Vagina (tissue), 2 donors: ENCODE measurements around the gene OR1J1.

Experiments
- POLR2A ChIP-seq, 2 donors: fragments of 450-650 bp; IDR thresholded peaks; one replicate each; pipeline ENCODE4 v1.6.1; 2017; ENCODE audit warnings: antibody characterized with exemption in 2 of 2, mild to moderate bottlenecking in 2 of 2, moderate library complexity in 2 of 2
- TF ChIP-seq, protein P1 (sequence below), 3 experiments: fragments of 450-650 bp in 2 of 3; fragments of 200-600 bp in 1 of 3; sonication (generic) in 1 of 3; IDR thresholded peaks; one replicate each; pipeline ENCODE4 v1.5.1; 2017 to 2019; ENCODE audit warnings: antibody characterized with exemption in 3 of 3, mild to moderate bottlenecking in 2 of 3, moderate library complexity in 2 of 3

GRCh38 chr9:122474561-122474960 is 3.2 kb downstream of the OR1J1 start:
- TF ChIP-seq, protein P1, sequence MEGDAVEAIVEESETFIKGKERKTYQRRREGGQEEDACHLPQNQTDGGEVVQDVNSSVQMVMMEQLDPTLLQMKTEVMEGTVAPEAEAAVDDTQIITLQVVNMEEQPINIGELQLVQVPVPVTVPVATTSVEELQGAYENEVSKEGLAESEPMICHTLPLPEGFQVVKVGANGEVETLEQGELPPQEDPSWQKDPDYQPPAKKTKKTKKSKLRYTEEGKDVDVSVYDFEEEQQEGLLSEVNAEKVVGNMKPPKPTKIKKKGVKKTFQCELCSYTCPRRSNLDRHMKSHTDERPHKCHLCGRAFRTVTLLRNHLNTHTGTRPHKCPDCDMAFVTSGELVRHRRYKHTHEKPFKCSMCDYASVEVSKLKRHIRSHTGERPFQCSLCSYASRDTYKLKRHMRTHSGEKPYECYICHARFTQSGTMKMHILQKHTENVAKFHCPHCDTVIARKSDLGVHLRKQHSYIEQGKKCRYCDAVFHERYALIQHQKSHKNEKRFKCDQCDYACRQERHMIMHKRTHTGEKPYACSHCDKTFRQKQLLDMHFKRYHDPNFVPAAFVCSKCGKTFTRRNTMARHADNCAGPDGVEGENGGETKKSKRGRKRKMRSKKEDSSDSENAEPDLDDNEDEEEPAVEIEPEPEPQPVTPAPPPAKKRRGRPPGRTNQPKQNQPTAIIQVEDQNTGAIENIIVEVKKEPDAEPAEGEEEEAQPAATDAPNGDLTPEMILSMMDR (IDR thresholded peaks at IDR 0.05), result no peak
- TF ChIP-seq POLR2A (IDR thresholded peaks at IDR 0.05), result no peak
